HG03439 (cell line): ENCODE data around the gene FEN1.

Source experiments
- ATAC-seq: cut with Tn5 transposase; IDR thresholded peaks from one replicate; pipeline ENCODE4 v1.9.1; 2021; ENCODE audit warnings: mild to moderate bottlenecking, moderate library complexity; ENCODE audit not compliant: unreplicated experiment

The FEN1 gene

GRCh38 chr11:61756452-61757212, 36.1 kb upstream of the FEN1 start:
- ATAC-seq: no peak

GRCh38 chr11:61757213-61757862, 35.4 kb upstream of the FEN1 start:
- ATAC-seq: no peak

DNA sequence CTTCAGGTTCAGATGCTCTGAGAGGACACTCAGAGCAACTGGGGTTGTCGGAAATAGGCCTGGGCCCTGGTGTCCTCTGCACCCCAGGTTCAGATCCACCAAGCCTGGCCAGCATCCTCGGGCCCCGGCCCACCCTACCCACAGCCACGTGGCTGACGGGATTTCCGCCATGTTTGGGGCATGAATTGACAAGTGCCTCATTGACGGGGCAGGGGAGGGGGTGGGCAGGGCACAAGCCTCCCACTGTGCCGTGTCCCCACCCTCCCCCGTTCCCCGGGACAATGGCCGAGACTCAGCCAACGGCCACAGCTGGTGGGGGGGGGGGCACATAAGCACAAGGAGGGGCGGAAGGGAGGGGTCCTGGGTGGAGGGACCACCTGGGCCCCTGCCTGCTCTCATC, 31.8 kb upstream of the FEN1 start:
- no peak for ATAC-seq

- ATAC-seq: no peak
Measured at GRCh38 chr11:61761440-61762222, 31.1 kb upstream of the FEN1 start.

DNA sequence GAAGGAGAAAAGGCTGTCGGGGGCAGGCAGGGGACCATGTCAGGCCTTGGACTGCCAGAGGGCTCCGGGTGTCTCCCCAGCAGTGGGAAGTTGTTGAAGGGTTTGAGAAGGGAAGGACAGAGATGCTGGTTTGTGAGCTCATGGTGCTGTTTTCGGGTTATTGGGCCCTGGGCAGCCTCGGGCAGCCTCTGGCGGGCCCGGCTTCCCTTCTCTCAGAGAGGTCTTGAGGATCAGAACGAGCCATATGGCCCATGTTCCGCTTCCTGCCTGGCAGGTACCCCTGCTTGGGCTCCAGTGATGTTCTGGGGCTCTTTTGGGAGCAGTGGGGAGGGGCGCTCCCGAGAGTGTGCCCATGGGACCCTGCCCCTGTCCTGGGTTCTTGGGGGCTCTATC, 30.5 kb upstream of the FEN1 start:
- no peak for ATAC-seq

DNA sequence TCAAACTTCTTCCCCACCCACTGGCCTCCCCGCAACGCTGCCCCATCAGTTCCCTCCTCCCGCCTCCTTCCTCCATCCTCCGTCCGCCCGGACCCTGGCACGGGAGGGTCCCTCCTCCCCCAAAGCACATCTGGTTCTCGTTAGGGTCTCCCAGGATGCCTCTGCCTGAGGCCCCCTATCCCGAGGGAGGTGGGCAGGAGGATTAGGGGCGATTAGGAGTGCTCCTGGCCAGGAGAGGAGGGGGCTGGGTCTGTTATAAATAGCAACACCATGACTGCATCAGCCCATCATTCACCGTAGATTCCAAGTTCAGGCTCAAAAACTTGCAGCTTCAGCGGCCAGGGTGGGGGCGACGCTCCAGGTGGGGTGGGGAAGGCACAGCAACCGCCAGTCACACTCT, 29.9 kb upstream of the FEN1 start:
- ATAC-seq: no peak

DNA sequence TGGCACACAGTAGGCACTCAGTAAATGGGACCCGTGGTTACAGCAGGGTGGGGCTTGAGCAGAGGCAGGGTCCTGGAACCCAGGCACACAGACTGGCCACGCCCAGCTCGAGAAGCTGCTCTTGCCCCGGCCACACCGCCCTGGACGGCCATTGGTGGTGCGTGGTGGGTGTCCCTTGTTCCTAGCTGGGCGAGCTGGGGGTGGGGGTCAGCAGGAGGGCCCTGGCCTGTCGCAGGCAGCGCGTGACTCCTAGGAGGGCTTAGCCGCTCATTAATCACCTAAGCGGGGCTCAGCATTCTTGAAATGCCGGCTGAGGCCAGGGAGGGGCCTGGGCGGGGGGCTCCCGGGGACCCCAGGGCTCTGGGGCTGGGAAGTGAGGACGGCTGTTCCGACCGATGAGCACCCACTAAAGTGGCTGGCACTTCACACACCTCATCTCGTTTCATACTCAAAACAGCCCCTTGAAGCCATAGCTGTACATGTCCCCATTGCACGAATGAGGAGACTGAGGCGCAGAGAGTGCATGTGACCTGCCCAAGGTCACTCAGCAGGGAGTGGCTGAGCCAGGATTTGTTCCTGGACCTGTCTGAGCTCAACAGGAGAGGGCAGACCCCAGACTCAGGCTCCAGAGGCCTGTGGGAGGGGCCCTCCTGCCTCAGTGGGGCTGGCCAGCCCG, 28.6 kb upstream of the FEN1 start:
- no peak for ATAC-seq

DNA sequence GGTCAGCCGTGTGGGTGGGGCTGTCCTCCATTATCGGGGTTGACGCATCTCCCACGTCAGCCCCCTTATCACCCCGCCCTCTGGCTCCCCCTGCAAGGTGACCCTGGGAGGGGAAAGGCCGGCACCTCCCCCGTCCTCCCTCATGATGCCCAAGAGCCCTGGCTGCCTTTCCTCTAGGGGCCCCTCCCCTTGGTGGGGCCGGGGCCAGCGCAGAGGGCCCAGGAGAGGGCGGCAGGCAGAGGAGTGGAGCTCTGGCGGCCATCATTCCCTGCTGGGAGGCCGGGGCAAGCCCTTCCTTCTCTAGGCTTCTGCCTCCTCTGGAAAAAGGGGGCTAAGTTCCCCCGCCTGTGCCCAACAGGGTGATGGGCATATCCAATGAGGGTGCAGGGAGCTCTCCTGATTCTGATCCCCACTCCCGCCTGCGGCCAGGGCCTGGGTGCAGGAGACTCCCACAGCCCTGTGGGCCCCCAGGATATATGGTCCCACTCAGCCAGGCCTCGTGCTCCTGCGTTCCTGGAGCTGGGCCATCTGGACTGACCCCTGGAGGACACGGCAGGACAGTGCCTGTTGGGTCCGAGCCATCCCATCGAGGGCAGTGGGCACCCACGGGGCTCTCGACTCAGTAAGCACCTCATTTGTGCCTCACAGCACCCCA, 28.0 kb upstream of the FEN1 start:
- ATAC-seq: no peak

GRCh38 chr11:61765550-61766253, 27.0 kb upstream of the FEN1 start:
- ATAC-seq: no peak

DNA sequence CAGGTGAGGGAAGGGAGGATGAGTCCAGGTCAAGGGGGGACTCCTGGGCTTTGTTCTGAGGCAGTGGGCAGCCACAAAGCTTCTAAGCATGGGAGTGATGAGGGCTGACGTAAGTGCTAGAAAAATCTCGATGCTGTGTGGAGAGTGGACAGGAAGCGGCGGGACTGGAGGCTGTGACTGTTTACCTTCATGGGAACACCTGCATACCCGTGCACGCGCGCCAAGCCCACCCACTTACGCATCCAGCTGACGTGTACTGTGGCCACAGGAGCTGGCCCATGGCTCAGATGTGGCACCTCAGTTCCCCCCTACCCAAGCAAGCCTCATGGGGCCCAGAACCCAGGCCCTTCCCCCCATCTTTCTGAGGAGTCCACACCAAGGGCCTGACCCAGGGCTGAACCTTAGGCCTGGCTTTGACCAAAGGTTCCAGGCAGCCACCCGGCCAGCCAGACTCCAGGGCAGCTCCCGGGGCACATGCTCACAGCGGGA, 26.3 kb upstream of the FEN1 start:
- no peak for ATAC-seq

DNA sequence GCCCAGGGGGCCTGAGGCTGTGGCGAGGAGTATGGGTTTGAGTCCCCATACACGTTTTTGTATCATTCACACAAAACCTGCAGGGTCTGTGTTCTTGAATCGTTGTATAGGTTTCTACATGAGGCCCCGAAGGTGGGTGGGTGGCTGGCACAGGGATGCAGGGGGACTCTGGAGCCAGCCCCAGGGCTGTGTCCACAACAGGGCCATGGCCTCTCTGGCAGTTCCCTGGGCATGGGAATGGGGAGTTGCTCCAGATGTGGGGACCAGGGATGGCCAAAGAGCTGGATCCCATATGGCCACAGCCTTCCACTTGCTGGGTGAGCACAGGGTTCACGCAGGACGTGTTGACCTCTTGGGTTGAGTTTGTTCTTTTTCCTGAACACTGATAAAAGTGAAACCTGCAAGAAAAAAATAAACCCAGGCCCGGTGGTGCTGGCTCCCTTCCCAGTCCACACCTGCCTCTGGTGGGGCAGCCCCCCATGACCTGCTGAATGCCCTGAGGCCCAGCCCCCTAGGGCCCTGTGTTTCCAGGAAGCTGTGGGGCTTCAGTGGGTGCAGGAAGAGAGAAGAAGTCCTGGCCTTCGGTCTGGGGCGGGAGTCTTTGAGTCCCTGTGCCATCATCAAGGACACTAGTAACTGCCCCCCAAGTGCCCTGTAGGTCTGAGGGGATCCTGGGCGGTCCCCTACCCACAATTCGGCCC, 24.2 kb upstream of the FEN1 start:
- ATAC-seq: no peak

DNA sequence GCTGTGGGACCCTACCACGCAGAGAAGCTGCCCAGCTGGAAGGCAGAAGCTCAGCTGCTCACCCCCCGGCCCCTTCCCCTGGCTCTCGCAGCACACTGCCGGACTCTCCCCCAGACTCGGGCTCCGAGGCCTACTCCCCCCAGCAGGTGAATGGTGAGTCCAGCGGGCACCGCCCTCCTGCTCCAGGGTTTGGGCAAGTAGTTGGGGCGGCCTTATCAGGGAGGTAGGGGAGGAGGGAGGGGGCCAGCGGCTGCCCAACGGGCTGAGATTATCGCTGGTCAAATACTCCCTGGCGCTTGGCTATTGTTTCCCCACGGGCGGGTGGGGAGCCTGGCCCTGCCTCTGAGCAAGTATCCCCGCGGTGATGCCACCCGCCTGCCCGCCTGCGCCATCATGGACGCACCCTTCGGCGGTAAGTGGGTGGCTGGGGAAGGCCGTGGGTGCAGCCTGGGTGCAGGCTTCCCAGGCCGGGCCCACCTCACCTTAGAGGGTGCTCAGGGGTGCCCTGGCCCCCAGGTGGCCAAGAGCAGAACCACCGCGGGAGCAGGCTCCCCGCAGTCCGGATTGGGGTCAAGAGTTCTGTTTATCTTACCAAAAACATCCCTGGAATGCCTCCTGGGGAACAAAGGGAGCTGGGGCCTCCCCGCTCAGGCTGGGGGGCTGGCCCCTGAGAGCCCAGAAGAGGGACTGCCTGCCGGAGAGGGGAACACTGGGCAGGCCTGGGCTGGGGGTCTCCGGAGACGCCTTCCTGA, 23.4 kb upstream of the FEN1 start:
- no peak for ATAC-seq

GRCh38 chr11:61769946-61770683, 22.6 kb upstream of the FEN1 start:
- no peak for ATAC-seq

GRCh38 chr11:61771195-61771894, 21.4 kb upstream of the FEN1 start:
- no peak for ATAC-seq

DNA sequence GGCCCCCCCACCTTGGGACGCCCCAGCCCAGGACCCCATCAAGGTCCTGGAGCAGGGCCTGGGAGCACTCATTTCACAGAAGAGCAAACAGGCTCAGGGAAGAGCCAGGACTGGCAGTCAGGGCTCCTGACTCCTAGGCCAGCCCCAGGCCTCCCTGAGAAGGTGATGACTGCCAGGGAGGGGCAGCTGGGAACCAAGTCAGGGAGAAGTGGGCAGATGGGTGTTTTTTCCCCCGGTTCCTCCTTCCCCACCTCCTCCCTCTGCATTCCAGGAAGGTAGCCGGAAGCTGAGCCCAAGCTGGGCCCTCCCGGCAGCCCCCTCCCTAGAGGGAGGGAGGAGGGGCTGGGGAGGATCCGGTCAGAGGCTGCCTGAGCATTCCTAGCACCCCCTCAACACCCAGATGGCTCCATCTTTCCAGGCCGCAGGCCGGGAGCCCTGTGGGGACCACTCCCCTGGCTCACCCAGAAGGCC, 20.7 kb upstream of the FEN1 start:
- ATAC-seq: no peak

DNA sequence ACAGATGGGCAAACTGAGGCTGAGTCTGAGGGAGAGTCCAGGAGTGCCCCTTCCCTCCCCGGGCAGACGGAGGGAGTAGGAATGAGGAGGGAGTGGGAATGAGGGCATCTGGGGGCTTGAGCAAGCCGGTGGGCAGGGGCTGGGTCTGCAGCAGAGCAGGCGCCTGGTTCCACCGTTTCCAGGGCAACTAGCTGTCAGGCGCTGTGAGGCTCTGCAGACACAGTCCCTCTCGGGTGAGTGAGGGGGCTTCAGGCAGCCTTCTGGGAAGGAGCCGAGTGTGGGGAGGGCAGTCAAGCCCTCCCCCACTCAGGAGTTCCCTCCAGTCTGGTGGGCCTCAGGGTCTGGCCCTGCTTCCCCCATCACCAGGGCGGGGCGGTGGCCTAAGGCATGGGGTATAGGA, 19.4 kb upstream of the FEN1 start:
- ATAC-seq: no peak

- ATAC-seq: no peak
Measured at GRCh38 chr11:61773809-61774208, 18.9 kb upstream of the FEN1 start.
